Stomach smooth muscle (tissue), 2 donors: ENCODE results near the gene PATL2.
"Not testable (repeated sequence)": the region's sequence is repeated elsewhere in the genome, so short reads cannot be mapped to it uniquely, and the experiment has no call there.

Experiments used
- H3K27ac ChIP-seq: one replicate; pipeline ENCODE4 v1.7.0; 2013; ENCODE audit warnings: mild to moderate bottlenecking, low read length, inconsistent platforms
- H3K27me3 ChIP-seq, 2 donors: one replicate each; pipeline ENCODE4 v1.7.0; 2013; ENCODE audit warnings: low read length in 2 of 2; ENCODE audit not compliant: insufficient read depth in 2 of 2, control insufficient read depth in 1 of 2
- H3K36me3 ChIP-seq, 2 donors: one replicate each; pipeline ENCODE4 v1.7.0; 2013; ENCODE audit warnings: low read length in 2 of 2; ENCODE audit not compliant: control insufficient read depth in 2 of 2, insufficient read depth in 2 of 2
- H3K4me1 ChIP-seq: one replicate; pipeline ENCODE4 v1.7.0; 2013; ENCODE audit warnings: low read length; ENCODE audit not compliant: control insufficient read depth, insufficient read depth
- H3K4me3 ChIP-seq, 2 donors: one replicate each; pipeline ENCODE4 v1.7.0; 2013; ENCODE audit warnings: low read length in 2 of 2
- H3K9ac ChIP-seq, 2 donors: one replicate each; pipeline ENCODE4 v1.7.0; 2013; ENCODE audit warnings: low read length in 2 of 2, mild to moderate bottlenecking in 1 of 2
- H3K9me3 ChIP-seq, 2 donors: one replicate each; pipeline ENCODE4 v1.7.0; 2013; ENCODE audit warnings: low read length in 2 of 2; ENCODE audit not compliant: control insufficient read depth in 2 of 2
- donor health status: healthy.
- donor health status: Pancreatic carcinoma.

PATL2 gene

GRCh38 chr15:44706946-44707636 is 4.0 kb downstream of the PATL2 start:
- Histone ChIP-seq H3K4me1 (peaks cover 2% of the 10 kb centered on the region), H3K27ac (no peak overlapping the region), H3K27me3 (no peaks in the 10 kb centered on the region), H3K9me3 (no peaks in the 10 kb centered on the region), H3K36me3 (no peaks in the 10 kb centered on the region), H3K9ac (no peak overlapping the region), H3K4me3 (no peak overlapping the region)

DNA sequence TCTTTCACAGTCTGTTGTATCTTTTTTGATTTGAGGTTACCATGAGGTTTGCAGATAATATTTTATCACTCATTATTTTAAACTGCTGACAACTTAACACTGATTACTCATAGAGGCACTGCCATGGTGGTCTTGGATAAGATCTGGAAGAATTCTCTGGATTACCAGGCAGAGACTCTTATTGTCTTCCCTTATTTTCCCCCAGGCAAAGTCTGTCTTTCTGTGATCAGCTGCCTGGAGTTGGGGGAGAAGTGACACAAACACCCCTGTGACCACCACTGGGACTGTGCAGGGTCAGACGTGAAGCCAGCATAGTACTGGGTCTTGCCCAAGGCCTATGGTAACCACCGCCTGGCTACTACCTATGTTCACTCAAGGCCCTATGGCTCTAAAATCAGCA is 4.7 kb downstream of the PATL2 start:
- no peaks in the 10 kb centered on the region for H3K27me3 ChIP-seq
- H3K36me3 ChIP-seq = no peaks in the 10 kb centered on the region
- H3K9ac ChIP-seq = no peak overlapping the region
- H3K9me3 ChIP-seq = no peaks in the 10 kb centered on the region
- no peak overlapping the region for H3K27ac ChIP-seq
- H3K4me3 ChIP-seq = no peak overlapping the region
- H3K4me1 ChIP-seq = peaks cover 2% of the 10 kb centered on the region

GRCh38 chr15:44705986-44706385 is 5.1 kb downstream of the PATL2 start:
- peaks cover 2% of the 10 kb centered on the region for H3K4me1 ChIP-seq
- no peaks in the 10 kb centered on the region for H3K9me3 ChIP-seq
- no peaks in the 10 kb centered on the region for H3K36me3 ChIP-seq

DNA sequence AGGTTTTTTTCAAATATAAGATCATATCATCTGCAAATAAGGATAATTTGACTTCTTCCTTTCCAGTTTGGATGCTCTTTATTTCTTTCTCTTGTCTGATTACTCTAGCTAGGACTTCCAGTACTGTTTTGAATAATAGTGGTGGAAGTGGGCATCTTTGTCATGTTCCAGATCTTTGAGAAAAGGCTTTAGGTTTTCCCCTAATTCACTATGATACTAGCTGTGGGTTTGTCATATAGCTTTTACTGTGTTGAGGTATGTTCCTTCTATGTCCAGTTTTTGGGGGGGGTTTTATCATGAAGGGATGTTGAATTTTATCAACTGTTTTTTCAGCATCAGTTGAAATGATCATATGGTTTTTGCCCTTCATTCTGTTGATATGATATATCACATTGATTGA is 10.4 kb downstream of the PATL2 start:
- not testable (repeated sequence) for H3K27ac ChIP-seq, H3K4me3 ChIP-seq, H3K9ac ChIP-seq, H3K27me3 ChIP-seq, H3K4me1 ChIP-seq, H3K36me3 ChIP-seq, H3K9me3 ChIP-seq

More at GRCh38 chr15:44705986-44706385, 5.1 kb downstream of the PATL2 start:
- Histone ChIP-seq H3K9ac (no peak overlapping the region), H3K4me3 (no peak overlapping the region), H3K27me3 (no peaks in the 10 kb centered on the region), H3K27ac (no peak overlapping the region)

DNA sequence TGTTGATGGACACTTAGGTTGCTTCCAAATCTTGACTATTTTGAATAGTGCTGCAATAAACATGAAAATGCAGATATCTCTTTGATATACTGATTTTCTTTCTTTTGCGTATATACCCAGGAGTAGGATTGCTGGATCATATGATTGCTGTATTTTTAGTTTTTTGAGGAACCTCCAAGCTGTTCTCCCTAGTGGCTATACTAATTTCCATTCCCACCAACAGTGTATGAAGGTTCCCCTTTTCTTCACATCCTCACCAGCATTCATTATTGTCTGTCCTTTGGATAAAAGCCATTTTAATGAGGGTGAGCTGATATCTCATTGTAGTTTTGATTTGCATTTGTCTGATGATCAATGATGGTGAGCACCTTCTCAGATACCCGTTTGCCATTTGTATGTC is 12.5 kb downstream of the PATL2 start:
- Histone ChIP-seq H3K4me1 (no peaks in the 10 kb centered on the region), H3K4me3 (no peak overlapping the region), H3K27ac (no peak overlapping the region), H3K36me3 (no peaks in the 10 kb centered on the region), H3K9ac (no peak overlapping the region), H3K27me3 (no peaks in the 10 kb centered on the region), H3K9me3 (no peaks in the 10 kb centered on the region)

DNA sequence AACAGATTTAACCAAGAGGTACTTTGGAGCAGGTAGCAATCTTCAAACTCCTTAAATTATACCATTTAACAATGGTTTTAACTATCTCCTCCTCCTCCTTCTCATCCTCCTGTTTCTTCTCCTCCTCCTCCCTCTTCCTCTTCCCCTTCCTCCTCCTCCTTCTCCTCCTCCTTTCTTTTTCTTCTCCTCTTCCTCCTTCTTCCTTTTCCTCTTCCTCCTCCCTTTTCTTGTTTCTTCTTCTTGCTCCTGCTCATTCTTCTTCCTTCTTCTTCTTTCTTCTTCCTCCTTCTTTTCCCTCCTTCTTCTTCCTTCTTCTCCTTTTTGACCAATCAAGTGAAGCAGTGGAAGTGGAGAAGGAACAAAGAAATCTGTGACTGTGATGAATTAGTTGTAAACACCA is 14.1 kb downstream of the PATL2 start:
- H3K9ac ChIP-seq = no peak overlapping the region
- H3K27ac ChIP-seq = no peak overlapping the region
- H3K4me1 ChIP-seq = no peaks in the 10 kb centered on the region
- H3K4me3 ChIP-seq = no peak overlapping the region
- no peaks in the 10 kb centered on the region for H3K27me3 ChIP-seq
- no peaks in the 10 kb centered on the region for H3K36me3 ChIP-seq
- no peaks in the 10 kb centered on the region for H3K9me3 ChIP-seq

GRCh38 chr15:44695294-44695693 is 15.8 kb downstream of the PATL2 start:
- Histone ChIP-seq H3K36me3 (no peaks in the 10 kb centered on the region), H3K27ac (no peak overlapping the region), H3K27me3 (no peaks in the 10 kb centered on the region), H3K9ac (no peak overlapping the region), H3K4me3 (no peak overlapping the region), H3K9me3 (no peaks in the 10 kb centered on the region), H3K4me1 (no peaks in the 10 kb centered on the region)

DNA sequence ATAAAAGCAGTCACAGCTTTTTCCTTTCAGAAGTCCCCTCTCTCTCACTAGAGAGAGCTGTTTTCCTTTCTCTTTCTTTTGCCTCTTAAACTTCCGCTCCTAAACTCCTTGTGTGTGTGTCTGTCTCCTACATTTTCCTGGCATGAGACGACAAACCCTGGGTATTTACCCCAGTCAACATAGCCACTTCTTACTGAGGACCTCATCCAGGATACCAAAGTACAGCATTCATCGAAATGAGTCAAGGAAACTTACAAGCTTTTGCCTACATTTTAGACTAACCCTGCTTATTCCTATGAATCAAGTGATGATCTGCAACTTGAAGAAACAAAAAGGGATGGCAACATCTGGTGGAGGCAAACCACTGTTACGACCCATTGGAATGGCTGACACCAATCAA is 16.7 kb downstream of the PATL2 start:
- Histone ChIP-seq H3K9me3 (no peaks in the 10 kb centered on the region), H3K4me1 (no peaks in the 10 kb centered on the region), H3K36me3 (no peaks in the 10 kb centered on the region), H3K4me3 (no peak overlapping the region), H3K27ac (no peak overlapping the region), H3K27me3 (no peaks in the 10 kb centered on the region), H3K9ac (no peak overlapping the region)

DNA sequence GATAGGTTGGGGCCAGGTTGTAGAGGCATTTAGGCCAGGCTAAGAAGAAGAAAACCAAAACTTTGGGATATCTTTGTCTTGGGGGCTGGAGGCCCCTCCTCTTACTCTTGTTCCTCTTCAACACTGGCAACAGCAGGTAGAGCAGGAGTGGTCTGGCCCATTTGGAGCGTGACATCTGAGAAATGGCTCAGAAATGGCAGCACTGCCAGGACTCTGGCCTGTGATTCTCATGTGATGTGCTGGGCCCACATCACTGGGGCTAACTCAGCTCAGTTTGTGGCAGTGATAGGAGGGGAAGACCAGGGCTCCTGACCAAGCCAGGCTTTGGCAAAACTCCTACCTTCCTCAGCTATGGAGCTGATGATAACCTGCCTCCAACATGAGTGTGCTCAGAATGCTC is 18.5 kb downstream of the PATL2 start:
- H3K4me1 ChIP-seq = no peaks in the 10 kb centered on the region
- no peak overlapping the region for H3K9ac ChIP-seq
- H3K36me3 ChIP-seq = no peaks in the 10 kb centered on the region
- no peak overlapping the region for H3K4me3 ChIP-seq
- H3K9me3 ChIP-seq = no peaks in the 10 kb centered on the region
- H3K27me3 ChIP-seq = no peaks in the 10 kb centered on the region
- H3K27ac ChIP-seq = no peak overlapping the region

GRCh38 chr15:44690245-44690644 is 20.9 kb downstream of the PATL2 start:
- not testable (repeated sequence) for H3K9ac ChIP-seq, H3K9me3 ChIP-seq, H3K4me3 ChIP-seq, H3K36me3 ChIP-seq, H3K27ac ChIP-seq, H3K27me3 ChIP-seq, H3K4me1 ChIP-seq

DNA sequence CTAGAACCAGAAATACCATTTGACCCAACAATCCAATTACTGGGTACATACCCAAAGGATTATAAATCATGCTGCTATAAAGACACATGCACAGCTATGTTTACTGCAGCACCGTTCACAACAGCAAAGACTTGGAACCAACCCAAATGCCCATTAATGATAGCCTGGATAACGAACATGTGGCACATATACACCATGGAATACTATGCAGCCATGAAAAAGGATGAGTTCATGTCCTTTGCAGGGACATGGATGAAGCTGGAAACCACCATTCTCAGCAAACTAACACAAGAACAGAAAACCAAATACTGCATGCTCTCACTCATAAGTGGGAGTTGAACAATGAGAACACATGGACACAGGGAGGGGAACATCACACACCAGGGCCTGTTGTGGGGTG is 21.8 kb downstream of the PATL2 start:
- H3K27ac ChIP-seq, H3K27me3 ChIP-seq, H3K4me1 ChIP-seq, H3K9ac ChIP-seq, H3K36me3 ChIP-seq, H3K9me3 ChIP-seq, H3K4me3 ChIP-seq: not testable (repeated sequence)
